ENCODE results near the gene PEAK3.

PEAK3 gene

DNA sequence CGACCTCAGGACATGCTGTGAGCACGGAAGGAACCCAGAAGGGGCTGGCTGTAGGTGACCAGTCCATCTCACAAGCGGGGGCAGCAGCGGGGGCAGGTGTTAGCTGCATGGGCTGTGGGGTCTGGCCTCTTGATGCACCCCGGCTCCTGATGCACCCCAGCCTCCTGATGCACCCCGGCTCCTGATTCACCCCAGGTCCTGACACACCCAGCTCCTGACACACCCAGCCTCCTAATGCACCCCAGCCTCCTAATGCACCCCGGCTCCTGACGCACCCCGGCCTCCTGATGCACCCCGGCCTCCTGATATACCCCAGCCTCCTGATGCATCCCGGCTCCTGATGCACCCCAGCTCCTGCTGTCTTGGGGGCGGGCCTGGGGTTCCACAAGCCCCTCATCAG lies 39.0 kb upstream of the PEAK3 start:
- TF ChIP-seq, protein P1, sequence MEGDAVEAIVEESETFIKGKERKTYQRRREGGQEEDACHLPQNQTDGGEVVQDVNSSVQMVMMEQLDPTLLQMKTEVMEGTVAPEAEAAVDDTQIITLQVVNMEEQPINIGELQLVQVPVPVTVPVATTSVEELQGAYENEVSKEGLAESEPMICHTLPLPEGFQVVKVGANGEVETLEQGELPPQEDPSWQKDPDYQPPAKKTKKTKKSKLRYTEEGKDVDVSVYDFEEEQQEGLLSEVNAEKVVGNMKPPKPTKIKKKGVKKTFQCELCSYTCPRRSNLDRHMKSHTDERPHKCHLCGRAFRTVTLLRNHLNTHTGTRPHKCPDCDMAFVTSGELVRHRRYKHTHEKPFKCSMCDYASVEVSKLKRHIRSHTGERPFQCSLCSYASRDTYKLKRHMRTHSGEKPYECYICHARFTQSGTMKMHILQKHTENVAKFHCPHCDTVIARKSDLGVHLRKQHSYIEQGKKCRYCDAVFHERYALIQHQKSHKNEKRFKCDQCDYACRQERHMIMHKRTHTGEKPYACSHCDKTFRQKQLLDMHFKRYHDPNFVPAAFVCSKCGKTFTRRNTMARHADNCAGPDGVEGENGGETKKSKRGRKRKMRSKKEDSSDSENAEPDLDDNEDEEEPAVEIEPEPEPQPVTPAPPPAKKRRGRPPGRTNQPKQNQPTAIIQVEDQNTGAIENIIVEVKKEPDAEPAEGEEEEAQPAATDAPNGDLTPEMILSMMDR (IDR thresholded peaks at IDR 0.05; ENCODE audit: extremely low read depth, insufficient read depth, missing control alignments), result no peak
- in situ Hi-C loops (cut with MboI; ENCODE audit: low pct_unique_long_range_greater_than_20kb, low sequenced_read_pairs, unreplicated experiment), result no loop called here
- DNase-seq (ENCODE audit: low spot score), result no peak

GRCh38 chr19:2320049-2320448 lies 38.1 kb upstream of the PEAK3 start:
- in situ Hi-C loops (cut with MboI; ENCODE audit: low pct_unique_long_range_greater_than_20kb, low sequenced_read_pairs, unreplicated experiment), result no loop called here
- DNase-seq (ENCODE audit: low spot score), result no peak
- TF ChIP-seq, protein P1 (IDR thresholded peaks at IDR 0.05; ENCODE audit: extremely low read depth, insufficient read depth, missing control alignments), result no peak

- TF ChIP-seq, protein P1 (IDR thresholded peaks at IDR 0.05; ENCODE audit: extremely low read depth, insufficient read depth, missing control alignments), result no peak
- in situ Hi-C loops (cut with MboI; ENCODE audit: low pct_unique_long_range_greater_than_20kb, low sequenced_read_pairs, unreplicated experiment), result no loop called here
- DNase-seq (ENCODE audit: low spot score), result no peak
Measured at GRCh38 chr19:2319551-2319950, 37.6 kb upstream of the PEAK3 start.

DNA sequence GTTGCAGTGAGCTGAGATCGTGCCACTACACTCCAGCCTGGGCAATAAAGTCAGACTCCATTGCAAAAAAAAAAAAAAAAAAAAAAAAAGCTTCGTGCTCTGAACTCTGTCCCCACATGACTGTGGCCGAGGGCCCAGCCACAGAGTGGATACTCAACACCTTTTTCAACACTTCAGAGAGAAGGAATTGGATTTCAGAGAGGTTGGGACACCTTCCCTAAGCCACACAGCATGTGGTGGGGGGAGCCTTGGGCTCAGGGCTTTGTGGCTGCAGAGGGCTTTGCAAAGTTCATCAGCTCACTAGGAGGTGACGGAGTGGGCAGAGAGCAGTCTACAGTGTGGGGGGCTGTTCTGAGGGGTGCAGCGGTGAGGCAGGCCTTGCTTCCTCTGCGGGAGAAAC lies 36.9 kb upstream of the PEAK3 start:
- TF ChIP-seq, protein P1 (IDR thresholded peaks at IDR 0.05; ENCODE audit: extremely low read depth, insufficient read depth, missing control alignments), result no peak
- in situ Hi-C loops (cut with MboI; ENCODE audit: low pct_unique_long_range_greater_than_20kb, low sequenced_read_pairs, unreplicated experiment), result no loop called here
- DNase-seq (ENCODE audit: low spot score), result no peak

- no peak for DNase-seq (ENCODE audit: low spot score)
- TF ChIP-seq, protein P1 (IDR thresholded peaks at IDR 0.05; ENCODE audit: extremely low read depth, insufficient read depth, missing control alignments), result no peak
- in situ Hi-C loops (cut with MboI; ENCODE audit: low pct_unique_long_range_greater_than_20kb, low sequenced_read_pairs, unreplicated experiment), result no loop called here
Measured at GRCh38 chr19:2317756-2318155, 35.8 kb upstream of the PEAK3 start.

GRCh38 chr19:2317300-2317699 lies 35.3 kb upstream of the PEAK3 start:
- in situ Hi-C loops (cut with MboI; ENCODE audit: low pct_unique_long_range_greater_than_20kb, low sequenced_read_pairs, unreplicated experiment), result no loop called here
- DNase-seq (ENCODE audit: low spot score), result no peak
- TF ChIP-seq, protein P1 (IDR thresholded peaks at IDR 0.05; ENCODE audit: extremely low read depth, insufficient read depth, missing control alignments), result no peak

DNA sequence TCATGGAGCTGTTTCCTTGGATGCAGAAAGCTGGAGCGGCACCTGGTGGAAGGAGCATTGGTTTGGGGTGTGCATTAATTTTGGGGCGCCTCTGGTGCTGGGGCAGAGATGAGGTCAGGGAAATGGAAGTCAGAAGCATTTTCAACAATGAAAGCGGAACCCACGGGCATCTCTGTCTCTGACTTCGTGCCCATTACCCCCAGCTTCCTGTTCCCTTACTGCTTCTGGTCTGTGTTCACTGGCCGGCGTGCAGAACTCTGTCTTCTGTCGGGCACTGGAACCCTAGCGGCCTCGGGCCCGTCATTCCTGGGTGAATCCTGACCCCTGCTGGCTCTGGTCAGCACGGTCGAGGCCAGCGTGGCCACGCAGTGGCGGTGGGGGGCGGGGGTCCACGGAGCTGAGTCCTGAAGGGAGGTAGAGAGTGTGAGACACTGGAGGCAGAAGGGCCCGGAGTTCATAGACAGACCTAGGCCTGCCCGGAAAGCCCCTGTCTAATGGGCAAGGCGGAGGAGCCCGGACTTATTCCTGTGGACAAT lies 33.9 kb upstream of the PEAK3 start:
- no peak for DNase-seq (ENCODE audit: low spot score)
- in situ Hi-C loops (cut with MboI; ENCODE audit: low pct_unique_long_range_greater_than_20kb, low sequenced_read_pairs, unreplicated experiment), result no loop called here
- TF ChIP-seq, protein P1 (IDR thresholded peaks at IDR 0.05; ENCODE audit: extremely low read depth, insufficient read depth, missing control alignments), result peak; percentile 62
